Smooth muscle cell (in vitro differentiated cells): ENCODE measurements around the gene DHCR7. TPM values are rescaled to one million over a fixed set of nuclear protein-coding genes. Genes with fewer than 3 reads are reported as not detected.

ENCODE experiments used
- DNase-seq: peaks from one replicate; lab custom pipeline; 2025; ENCODE audit not compliant: unreplicated experiment; lab: John Stamatoyannopoulos, UW
- H2AFZ ChIP-seq: fragments of 200-600 bp; sonication (generic); 2 replicates; pipeline ENCODE4 v1.6.0; 2016; ENCODE audit warnings: antibody characterized with exemption, low read depth, mild to moderate bottlenecking
- H3F3A ChIP-seq: fragments of 200-600 bp; sonication (generic); 2 replicates; pipeline ENCODE4 v1.6.0; 2017; ENCODE audit warnings: antibody characterized with exemption, low read depth
- H3K27ac ChIP-seq: fragments of 200-600 bp; sonication (generic); 2 replicates; pipeline ENCODE4 v1.5.1; 2016; ENCODE audit warnings: low read depth, mild to moderate bottlenecking
- H3K27me3 ChIP-seq: fragments of 200-600 bp; sonication (generic); 2 replicates; pipeline ENCODE4 v1.6.1; 2016; ENCODE audit warnings: low read depth, mild to moderate bottlenecking
- H3K36me3 ChIP-seq: fragments of 200-600 bp; sonication (generic); 2 replicates; pipeline ENCODE4 v1.5.1; 2016; ENCODE audit warnings: low read depth
- H3K4me1 ChIP-seq: fragments of 200-600 bp; sonication (generic); 2 replicates; pipeline ENCODE4 v1.5.1; 2016; ENCODE audit warnings: low read depth
- H3K4me2 ChIP-seq: fragments of 200-600 bp; sonication (generic); 2 replicates; pipeline ENCODE4 v1.6.0; 2016; ENCODE audit warnings: mild to moderate bottlenecking
- H3K4me3 ChIP-seq: fragments of 200-600 bp; sonication (generic); 2 replicates; pipeline ENCODE4 v1.5.1; 2016; ENCODE audit warnings: mild to moderate bottlenecking
- H3K79me2 ChIP-seq: fragments of 200-600 bp; sonication (generic); 2 replicates; pipeline ENCODE4 v1.6.0; 2016; ENCODE audit warnings: low read depth, mild to moderate bottlenecking
- H3K9ac ChIP-seq: fragments of 200-600 bp; sonication (generic); 2 replicates; pipeline ENCODE4 v1.6.0; 2016; ENCODE audit warnings: low read depth
- H3K9me3 ChIP-seq: fragments of 200-600 bp; sonication (generic); replicated peaks from 2 replicates; pipeline ENCODE4 v1.5.1; 2016; ENCODE audit warnings: low read depth
- H4K20me1 ChIP-seq: fragments of 200-600 bp; sonication (generic); 2 replicates; pipeline ENCODE4 v1.6.0; 2016; ENCODE audit warnings: low read depth
- WGBS: methylation state at CpG from one replicate; pipeline ENCODE4 v1.1.7; 2016; ENCODE audit warnings: low lambda C conversion rate; 5-methylcytosine and 5-hydroxymethylcytosine counted together
- polyA plus RNA-seq: library from polyadenylated mRNA; unstranded; fragments of >200 nt; fragmentation: Nextera tagmentation; extraction: Ambion mirVana; gene quantifications from 2 replicates; pipeline ENCODE4 v1.2.1, GENCODE V29; 2016
- total RNA-seq: library from RNA; depleted of rRNA; stranded (reverse); fragments of >200 nt; gene quantifications from 2 replicates; pipeline ENCODE4 v1.2.3, GENCODE V29; 2014
- TF ChIP-seq, protein P1 (sequence below): fragments of 200-600 bp; sonication (generic); IDR thresholded peaks from 2 replicates; pipeline ENCODE4 v1.5.1; 2017; ENCODE audit warnings: borderline replicate concordance, mild to moderate bottlenecking, antibody characterized with exemption; ENCODE audit not compliant: insufficient read depth, poor library complexity, severe bottlenecking

The DHCR7 gene
- total and polyA plus RNA-seq, 2 experiments from 2014 or later = 50.1 to 99.1 TPM

GRCh38 chr11:71430166-71430565 is 18.0 kb downstream of the DHCR7 start:
- Histone ChIP-seq H3K36me3 (no peaks in the 10 kb centered on the region), H3K79me2 (no peaks in the 10 kb centered on the region), H3K27me3 (no peaks in the 10 kb centered on the region), H3K4me3 (no peak overlapping the region), H4K20me1 (no peaks in the 10 kb centered on the region), H3K4me2 (no peak overlapping the region), H2AFZ (no peak overlapping the region), H3F3A (no peaks in the 10 kb centered on the region), H3K9ac (no peak overlapping the region), H3K27ac (no peak overlapping the region), H3K9me3 (no peaks in the 10 kb centered on the region), H3K4me1 (no peaks in the 10 kb centered on the region)
- TF ChIP-seq, protein P1, sequence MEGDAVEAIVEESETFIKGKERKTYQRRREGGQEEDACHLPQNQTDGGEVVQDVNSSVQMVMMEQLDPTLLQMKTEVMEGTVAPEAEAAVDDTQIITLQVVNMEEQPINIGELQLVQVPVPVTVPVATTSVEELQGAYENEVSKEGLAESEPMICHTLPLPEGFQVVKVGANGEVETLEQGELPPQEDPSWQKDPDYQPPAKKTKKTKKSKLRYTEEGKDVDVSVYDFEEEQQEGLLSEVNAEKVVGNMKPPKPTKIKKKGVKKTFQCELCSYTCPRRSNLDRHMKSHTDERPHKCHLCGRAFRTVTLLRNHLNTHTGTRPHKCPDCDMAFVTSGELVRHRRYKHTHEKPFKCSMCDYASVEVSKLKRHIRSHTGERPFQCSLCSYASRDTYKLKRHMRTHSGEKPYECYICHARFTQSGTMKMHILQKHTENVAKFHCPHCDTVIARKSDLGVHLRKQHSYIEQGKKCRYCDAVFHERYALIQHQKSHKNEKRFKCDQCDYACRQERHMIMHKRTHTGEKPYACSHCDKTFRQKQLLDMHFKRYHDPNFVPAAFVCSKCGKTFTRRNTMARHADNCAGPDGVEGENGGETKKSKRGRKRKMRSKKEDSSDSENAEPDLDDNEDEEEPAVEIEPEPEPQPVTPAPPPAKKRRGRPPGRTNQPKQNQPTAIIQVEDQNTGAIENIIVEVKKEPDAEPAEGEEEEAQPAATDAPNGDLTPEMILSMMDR = no peak
- DNase-seq = no peak
- 92% methylated on average over 9 of the region's 9 CpGs for WGBS

DNA sequence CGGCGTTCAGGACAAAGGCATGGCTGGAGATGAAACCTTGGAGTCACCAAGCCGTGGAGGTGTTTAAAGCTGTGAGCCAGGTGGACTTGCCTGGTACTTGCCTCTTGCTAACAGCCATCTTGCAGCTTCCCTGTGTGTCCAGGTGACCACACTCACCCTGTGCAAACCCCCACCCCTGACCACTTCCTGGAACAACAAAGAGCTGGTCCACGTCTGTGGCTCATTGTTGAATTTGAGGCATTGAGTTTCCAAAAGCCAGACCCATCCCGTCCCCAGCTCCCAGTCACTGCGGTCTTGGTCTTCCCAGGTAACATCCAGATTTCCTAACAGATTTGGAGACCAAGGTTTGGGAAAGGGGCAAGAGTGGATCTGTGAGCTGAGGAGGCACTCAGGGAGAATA is 18.5 kb downstream of the DHCR7 start:
- no peak for DNase-seq
- H3K9me3 ChIP-seq = no peaks in the 10 kb centered on the region
- no peak overlapping the region for H3K4me2 ChIP-seq
- no peaks in the 10 kb centered on the region for H4K20me1 ChIP-seq
- H3K27me3 ChIP-seq = no peaks in the 10 kb centered on the region
- no peaks in the 10 kb centered on the region for H3K36me3 ChIP-seq
- no peaks in the 10 kb centered on the region for H3K79me2 ChIP-seq
- H3K9ac ChIP-seq = no peak overlapping the region
- TF ChIP-seq, protein P1 = no peak
- no peaks in the 10 kb centered on the region for H3F3A ChIP-seq
- no peak overlapping the region for H2AFZ ChIP-seq
- H3K4me3 ChIP-seq = no peak overlapping the region
- H3K4me1 ChIP-seq = no peaks in the 10 kb centered on the region
- H3K27ac ChIP-seq = no peak overlapping the region
- 96% methylated on average over 6 of the region's 6 CpGs for WGBS

- Histone ChIP-seq H3K4me3 (no peak overlapping the region), H4K20me1 (no peaks in the 10 kb centered on the region), H2AFZ (no peak overlapping the region), H3K36me3 (no peaks in the 10 kb centered on the region), H3K9me3 (no peaks in the 10 kb centered on the region), H3K79me2 (no peaks in the 10 kb centered on the region), H3K27me3 (no peaks in the 10 kb centered on the region), H3K27ac (no peak overlapping the region), H3K4me2 (no peak overlapping the region), H3K4me1 (no peaks in the 10 kb centered on the region), H3F3A (no peaks in the 10 kb centered on the region), H3K9ac (no peak overlapping the region)
- TF ChIP-seq, protein P1 = no peak
- 71% methylated on average over 7 of the region's 7 CpGs for WGBS
- no peak for DNase-seq
These were observed 19.2 kb downstream of the DHCR7 start for GRCh38 chr11:71428861-71429435.

DNA sequence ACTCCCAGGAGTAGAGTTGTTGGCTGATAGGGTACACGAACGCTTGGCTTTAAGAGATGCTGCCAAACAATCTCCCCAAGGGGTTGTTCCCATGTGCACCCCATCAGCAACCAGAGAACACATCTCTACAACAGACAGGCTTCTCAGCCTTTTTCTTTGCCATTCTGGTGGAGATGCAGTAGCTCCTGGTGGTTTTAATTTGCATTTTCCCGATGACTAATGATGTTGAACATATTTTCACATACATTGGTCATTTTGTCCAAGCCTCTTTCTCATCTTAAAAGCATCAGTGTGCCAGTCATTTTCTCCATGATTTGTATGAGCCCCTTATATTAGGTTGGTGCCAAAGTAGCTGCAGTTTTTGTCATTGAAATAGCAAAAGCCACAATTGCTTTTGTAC is 21.8 kb downstream of the DHCR7 start:
- Histone ChIP-seq H3K4me1 (no peaks in the 10 kb centered on the region), H4K20me1 (no peaks in the 10 kb centered on the region), H3K79me2 (no peaks in the 10 kb centered on the region), H3F3A (no peaks in the 10 kb centered on the region), H3K27ac (no peak overlapping the region), H3K4me3 (no peak overlapping the region), H3K27me3 (no peaks in the 10 kb centered on the region), H3K36me3 (no peaks in the 10 kb centered on the region), H3K9me3 (no peaks in the 10 kb centered on the region), H3K4me2 (no peak overlapping the region), H2AFZ (no peak overlapping the region), H3K9ac (no peak overlapping the region)
- WGBS = 84% methylated on average over 3 of the region's 3 CpGs
- TF ChIP-seq, protein P1 = no peak
- DNase-seq = no peak
